Renal cortex interstitium (tissue), 15 donors: Measurements from ENCODE around the gene MRPS31. TPM values are rescaled to one million over a fixed set of nuclear protein-coding genes. Genes with fewer than 3 reads are reported as not detected.

ENCODE experiments used
- DNase-seq, 11 donors: peaks; one replicate each; pipeline ENCODE4 v3.0.0-alpha.2; 2013; ENCODE audit warnings: low read depth in 9 of 11, low spot score in 4 of 11; ENCODE audit errors: extremely low read depth in 1 of 11
- long read RNA-seq, 16 experiments: transcript quantifications; one replicate each; lab custom pipeline, GENCODE V29; 2026
- polyA plus RNA-seq, 3 donors: library from polyadenylated mRNA; unstranded; fragments of 120-200 nt; gene quantifications; one replicate each; pipeline ENCODE4 v1.2.1, GENCODE V29; 2013; ENCODE audit not compliant: insufficient read length in 3 of 3

MRPS31 gene
- 10 to 100 TPM; 43.2 to 56.0 (median 51.3) TPM for polyA plus RNA-seq
- long read RNA-seq, donor 1, transcript MRPS31-201 (7 exons, 1,462 nt) = major isoform, 18 of 30 reads
- long read RNA-seq, donor 1, partial matches to known transcripts = 12 of 30 reads
- long read RNA-seq, donor 1, other reads (novel, unspliced or antisense) = 0 of 30 reads
- long read RNA-seq, donor 2, transcript MRPS31-201 (7 exons, 1,462 nt) = major isoform, 11 of 12 reads
- long read RNA-seq, donor 2, partial matches to known transcripts = 0 of 12 reads
- long read RNA-seq, donor 2, other reads (novel, unspliced or antisense) = 0 of 12 reads
- long read RNA-seq, donor 3, transcript MRPS31-201 (7 exons, 1,462 nt) = major isoform, 13 of 22 reads
- long read RNA-seq, donor 3, partial matches to known transcripts = 7 of 22 reads
- long read RNA-seq, donor 3, other reads (novel, unspliced or antisense) = 0 of 22 reads
- long read RNA-seq, donor 4, transcript MRPS31-201 (7 exons, 1,462 nt) = major isoform, 9 of 21 reads
- long read RNA-seq, donor 4, partial matches to known transcripts = 11 of 21 reads
- long read RNA-seq, donor 4, other reads (novel, unspliced or antisense) = 0 of 21 reads
- long read RNA-seq, donor 5 = 0 reads
- long read RNA-seq, donor 6, transcript MRPS31-201 (7 exons, 1,462 nt) = major isoform, 18 of 31 reads
- long read RNA-seq, donor 6, partial matches to known transcripts = 9 of 31 reads
- long read RNA-seq, donor 6, other reads (novel, unspliced or antisense) = 0 of 31 reads
- long read RNA-seq, donor 7, transcript MRPS31-201 (7 exons, 1,462 nt) = major isoform, 18 of 19 reads
- long read RNA-seq, donor 7, partial matches to known transcripts = 0 of 19 reads
- long read RNA-seq, donor 7, other reads (novel, unspliced or antisense) = 0 of 19 reads
- long read RNA-seq, donor 8 = 0 reads
- long read RNA-seq, donor 9, transcript MRPS31-201 (7 exons, 1,462 nt) = major isoform, 12 of 19 reads
- long read RNA-seq, donor 9, partial matches to known transcripts = 6 of 19 reads
- long read RNA-seq, donor 9, other reads (novel, unspliced or antisense) = 0 of 19 reads
- long read RNA-seq, donor 10, transcript MRPS31-201 (7 exons, 1,462 nt) = major isoform, 19 of 28 reads
- long read RNA-seq, donor 10, partial matches to known transcripts = 5 of 28 reads
- long read RNA-seq, donor 10, other reads (novel, unspliced or antisense) = 0 of 28 reads
- long read RNA-seq, donor 11, transcript MRPS31-201 (7 exons, 1,462 nt) = major isoform, 5 of 6 reads
- long read RNA-seq, donor 11, partial matches to known transcripts = 0 of 6 reads
- long read RNA-seq, donor 11, other reads (novel, unspliced or antisense) = 0 of 6 reads
- long read RNA-seq, donor 12, transcript MRPS31-201 (7 exons, 1,462 nt) = major isoform, 9 of 9 reads
- long read RNA-seq, donor 12, partial matches to known transcripts = 0 of 9 reads
- long read RNA-seq, donor 12, other reads (novel, unspliced or antisense) = 0 of 9 reads
- long read RNA-seq, donor 13 = 0 reads
- long read RNA-seq, donor 14, transcript MRPS31-201 (7 exons, 1,462 nt) = major isoform, 25 of 26 reads
- long read RNA-seq, donor 14, partial matches to known transcripts = 0 of 26 reads
- long read RNA-seq, donor 14, other reads (novel, unspliced or antisense) = 0 of 26 reads
- long read RNA-seq, donor 15, transcript MRPS31-201 (7 exons, 1,462 nt) = major isoform, 8 of 8 reads
- long read RNA-seq, donor 15, partial matches to known transcripts = 0 of 8 reads
- long read RNA-seq, donor 15, other reads (novel, unspliced or antisense) = 0 of 8 reads
- long read RNA-seq, donor 16, transcript MRPS31-204 (2 exons, 782 nt) = minor isoform, 6 of 57 reads
- long read RNA-seq, donor 16, transcript MRPS31-201 (7 exons, 1,462 nt) = major isoform, 26 of 57 reads
- long read RNA-seq, donor 16, partial matches to known transcripts = 25 of 57 reads
- long read RNA-seq, donor 16, other reads (novel, unspliced or antisense) = 0 of 57 reads

DNA sequence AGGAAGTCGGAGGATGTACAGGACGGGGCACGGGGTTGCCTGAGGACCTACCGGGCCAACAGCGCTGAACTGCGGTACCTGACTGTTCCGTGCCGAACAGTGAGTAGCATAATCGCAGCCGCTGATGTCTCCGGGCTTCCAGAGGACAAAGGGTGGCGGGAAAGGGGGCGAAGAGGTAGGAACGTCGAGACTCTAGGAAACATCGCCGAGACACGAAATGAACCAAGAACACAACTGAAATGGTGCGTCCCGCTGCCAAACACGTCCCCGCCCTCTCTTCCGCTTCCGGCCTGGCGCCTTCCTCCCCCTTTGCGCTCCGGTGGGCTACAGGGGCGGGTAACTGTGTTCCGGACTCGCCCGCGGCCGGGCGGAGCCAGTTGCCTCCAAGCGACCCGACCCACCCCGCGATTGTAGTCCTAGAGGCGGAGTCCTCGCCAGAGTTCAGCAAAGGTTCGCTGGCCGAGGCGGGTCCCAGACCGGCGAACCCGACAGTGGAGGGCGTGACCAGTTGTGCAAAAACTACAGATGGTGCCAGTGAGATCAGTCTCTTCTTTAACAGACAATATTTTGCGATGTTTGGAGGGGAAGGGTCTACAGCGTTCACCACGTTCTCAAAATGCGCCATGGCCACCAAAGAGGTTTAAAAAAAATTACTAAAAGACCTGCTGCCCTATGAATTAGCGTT is at the start of gene MRPS31:
MRPS31 (minus strand) TSS at position 257 of the 685 bp plus-strand sequence; CDS start at position 203, 54 bp downstream.
- DNase-seq = peak; percentile 80 to 92 (median 90)

DNA sequence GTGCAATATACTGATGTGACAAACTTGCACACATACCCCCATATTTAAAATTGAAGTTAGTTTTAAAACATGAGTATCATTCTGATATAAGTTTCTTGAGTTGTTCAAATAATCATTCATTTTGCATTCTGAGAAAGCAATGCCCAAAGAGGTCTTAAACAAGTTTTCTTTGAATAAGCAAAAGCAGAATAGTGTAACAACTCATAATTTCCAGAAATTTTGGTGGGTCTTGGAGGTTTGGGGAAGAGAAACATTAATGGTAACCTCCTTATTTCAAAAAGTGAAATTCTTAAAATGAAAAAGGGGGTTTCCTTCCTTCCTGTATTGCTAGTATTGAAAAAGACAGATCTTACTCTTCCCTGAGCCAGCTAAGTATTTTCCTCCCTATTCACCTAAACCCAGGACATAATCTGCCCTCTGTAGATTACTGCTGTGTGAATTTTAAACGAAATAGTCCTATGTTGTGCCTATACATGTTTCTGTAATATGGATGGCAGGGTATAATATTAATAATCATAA is 48.9 kb upstream of the MRPS31 start:
- no peak for DNase-seq

DNA sequence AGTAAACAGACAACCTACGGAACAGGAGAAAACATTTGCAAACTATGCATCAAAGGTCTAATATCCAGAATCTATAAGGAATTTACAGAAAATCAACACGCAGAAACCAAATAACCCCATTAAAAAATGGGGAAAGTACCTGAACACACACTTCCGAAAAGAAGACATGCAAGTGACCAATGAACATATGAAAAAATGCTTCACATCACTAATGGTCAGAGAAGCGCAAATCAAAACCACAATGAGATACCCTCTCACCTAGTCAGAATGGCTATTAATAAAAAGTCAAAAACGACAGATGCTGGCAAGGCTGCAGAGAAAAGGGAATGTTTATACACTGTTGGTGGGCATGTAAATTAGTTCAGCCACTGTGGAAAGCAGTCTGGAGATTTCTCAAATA is 47.9 kb upstream of the MRPS31 start:
- no peak for DNase-seq

DNA sequence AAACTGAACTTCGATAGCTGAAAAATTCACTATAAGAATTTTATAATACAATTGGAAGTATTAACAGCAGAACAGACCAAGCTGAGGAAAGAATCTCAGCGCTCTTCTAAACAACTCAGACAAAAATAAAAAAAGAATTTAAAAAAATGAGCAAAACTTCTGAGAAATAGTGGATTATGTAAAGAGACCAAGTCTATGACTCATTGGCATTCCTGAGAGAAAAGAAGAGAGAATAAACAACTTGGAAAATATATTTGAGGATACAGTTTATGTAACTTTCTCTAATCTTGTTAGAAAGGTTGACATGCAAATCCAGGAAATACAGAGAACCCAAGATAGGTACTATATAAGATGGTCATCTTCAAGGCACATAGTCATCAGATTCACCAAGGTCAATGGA is 43.8 kb upstream of the MRPS31 start:
- DNase-seq = no peak

DNA sequence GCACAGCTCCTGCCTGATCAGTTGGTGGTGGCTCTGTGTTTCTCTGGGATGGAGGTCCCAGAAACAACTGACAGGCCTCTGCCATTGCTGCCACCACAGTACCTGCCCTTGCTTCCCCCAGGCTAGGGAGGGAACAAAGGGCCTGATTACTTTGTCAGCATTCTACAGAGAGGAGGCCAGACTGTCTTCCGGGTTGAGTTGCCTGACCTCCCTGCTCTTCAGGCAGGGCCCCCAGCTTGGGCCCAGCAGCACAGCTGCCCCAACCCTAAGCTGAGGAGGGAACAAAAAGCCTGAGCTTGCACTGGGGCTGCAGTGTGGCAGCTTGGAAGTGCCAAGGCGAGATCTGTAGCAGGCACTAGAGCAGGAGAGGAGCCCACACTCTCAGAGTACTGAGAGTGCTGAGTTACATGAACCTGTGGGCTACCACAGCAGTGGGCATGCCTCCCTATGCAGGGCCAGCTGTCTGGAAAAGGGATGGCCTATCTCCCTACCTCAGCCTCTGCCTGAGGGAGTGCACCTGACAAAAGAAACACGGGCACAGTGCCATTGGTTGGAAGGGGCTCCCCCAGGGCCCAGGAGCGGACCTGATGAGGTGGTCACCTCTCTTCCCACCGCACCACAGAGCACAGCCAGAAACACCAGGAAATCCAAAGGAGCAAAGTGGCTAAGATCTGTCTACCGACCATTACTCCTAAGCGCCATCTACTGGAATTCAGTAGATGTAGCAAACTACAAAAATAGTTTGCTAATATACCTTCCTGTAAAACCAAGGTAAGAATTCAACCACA is 42.9 kb upstream of the MRPS31 start:
- no peak for DNase-seq

DNA sequence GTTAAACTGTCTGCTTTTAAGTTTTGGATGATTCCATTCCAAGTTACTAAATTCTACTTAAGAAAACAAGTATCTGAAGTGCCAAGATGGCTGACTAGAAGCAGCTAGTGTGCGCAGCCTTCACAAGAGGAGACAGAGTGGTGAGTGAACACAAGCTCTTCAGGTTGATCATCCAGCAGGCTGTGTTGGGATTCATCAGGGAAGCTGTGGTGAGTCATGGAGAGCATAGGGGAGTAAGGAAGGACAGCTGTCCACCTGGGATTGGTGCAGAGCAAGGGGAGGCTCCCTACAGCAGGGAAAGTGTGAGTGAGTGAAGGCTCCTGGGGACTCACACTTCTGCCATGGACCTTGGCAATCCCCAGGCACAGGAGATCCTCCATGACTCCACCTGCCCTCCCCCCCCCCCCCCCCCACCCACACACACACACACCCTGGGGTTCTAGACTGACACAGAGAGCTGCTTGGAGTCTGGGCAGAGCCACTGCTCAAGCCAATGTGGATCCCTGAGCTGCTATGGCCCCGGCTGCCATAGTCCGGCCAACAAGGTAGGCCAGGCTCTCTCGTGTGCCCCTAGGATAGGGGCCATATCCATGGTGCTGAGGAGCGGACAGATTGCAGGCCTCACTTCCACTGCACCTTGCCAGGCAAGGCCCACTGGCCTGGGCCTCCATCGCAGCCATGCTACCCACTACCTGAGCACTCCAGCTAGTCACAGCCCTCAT is 41.9 kb upstream of the MRPS31 start:
- DNase-seq = no peak

DNA sequence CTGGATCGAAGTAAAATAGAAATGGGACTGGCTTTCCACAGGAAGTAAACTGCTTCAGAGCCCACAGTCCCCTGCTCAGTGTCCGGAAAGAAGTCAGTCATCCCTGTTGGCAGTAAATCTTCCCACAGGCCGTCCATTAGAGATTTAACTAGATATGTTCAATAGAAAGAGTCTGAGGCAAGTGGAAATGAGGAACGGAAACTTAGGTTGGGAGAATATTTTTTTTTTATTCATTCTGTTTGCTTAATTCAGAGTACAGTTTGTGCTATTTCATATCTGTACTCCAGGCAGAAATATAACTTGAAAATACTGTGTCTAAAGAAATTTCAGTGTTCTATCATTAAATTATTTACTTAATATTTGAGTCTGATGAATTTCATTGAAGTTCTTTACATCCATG is 41.1 kb upstream of the MRPS31 start:
- DNase-seq = no peak

DNA sequence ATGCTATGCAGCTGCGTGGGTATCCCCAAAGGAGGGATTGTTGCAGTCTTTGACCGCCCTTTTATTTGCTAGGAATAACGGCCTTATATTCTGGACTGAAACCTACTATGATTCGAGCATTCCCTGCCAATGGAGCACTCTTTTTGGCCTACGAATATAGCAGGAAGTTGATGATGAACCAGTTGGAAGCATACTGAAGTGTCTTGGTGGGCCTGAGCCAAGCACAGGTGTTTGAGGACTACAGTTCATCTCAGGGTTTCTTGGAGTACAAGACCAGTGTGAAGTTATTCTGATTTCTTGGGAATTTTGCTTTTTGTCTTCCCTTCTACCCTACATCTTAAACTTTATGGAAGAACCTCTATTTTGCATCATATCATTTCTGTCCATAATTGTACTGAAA is 38.5 kb upstream of the MRPS31 start:
- no peak for DNase-seq

DNA sequence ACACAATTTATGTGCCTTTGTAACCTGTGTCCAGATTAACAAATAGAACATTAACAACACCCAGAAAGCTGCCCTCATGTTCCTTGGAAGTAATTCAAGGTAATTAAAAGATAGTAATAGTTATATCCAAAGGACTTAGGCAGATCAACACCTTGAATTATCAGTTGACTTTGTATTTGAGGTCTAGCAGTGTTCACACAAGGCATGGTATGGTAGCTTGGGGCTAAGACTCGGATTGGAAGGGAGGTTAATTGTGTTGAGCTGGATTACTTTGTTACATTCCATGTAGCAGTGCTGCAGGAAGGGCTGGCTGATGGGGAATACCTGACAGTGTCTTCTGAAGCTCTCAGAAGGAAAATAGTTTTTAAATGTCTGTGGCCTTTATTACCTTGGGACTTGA is 35.3 kb upstream of the MRPS31 start:
- no peak for DNase-seq

DNA sequence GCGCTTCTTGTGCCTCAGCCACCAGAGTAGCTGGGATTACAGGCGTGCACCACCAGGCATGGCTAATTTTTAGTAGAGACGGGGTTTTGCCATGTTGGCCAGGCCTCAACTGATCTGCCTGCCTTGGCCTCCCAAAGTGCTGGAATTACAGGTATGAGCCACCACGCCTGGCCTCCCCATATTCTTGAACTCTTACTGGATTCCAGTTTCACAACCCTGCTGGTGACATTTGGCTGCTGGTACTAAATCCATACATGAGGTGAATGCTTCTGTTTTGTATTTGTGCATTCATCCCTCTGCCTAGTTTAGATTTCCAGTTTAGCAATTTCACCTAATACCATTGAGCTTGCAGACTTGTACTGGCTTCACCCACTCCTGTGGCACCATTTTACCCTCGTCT is 32.3 kb upstream of the MRPS31 start:
- no peak for DNase-seq

DNA sequence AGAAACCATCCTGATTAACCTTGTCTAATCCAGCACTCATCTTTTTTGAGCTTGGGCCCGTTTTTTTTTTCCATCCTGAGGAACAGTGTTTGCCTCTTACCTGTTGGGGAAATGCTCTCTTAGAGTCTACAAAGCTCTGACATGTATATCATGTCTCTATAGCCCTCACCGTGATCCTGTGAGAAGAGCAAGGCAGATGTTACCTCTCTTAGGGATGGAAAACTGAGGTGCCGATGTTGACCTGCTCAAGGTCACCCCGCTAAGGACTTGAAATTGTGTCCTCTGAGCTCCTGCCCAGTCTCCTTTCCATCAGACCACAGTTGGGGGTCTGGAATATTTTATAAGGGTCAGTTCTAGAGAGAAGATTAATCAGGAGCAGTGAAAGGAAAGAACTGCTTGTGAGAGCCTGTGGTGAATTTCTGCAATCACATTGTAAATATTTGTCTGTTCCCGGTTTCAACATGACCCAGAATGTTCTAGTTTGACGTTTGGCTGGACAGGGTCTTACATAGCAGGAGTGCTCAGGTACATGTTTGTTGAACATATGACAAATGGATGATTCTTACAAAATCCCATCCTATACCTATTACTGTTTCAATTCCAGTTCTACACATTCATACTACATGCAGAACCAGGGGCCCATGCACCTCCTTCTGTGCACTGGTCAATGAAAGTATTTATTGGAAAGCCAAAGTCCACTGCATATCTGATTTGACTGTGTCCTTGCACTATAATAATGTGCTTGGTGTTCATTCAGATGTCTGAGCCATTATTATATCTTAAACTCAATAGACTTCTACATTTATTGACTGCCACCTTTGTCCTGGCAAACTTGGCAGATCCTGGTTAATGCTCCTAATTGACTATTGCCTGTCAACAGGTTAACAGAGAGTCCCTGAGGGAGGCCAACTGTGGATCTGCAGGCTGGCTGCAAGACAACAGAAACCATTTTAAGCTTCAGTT is 30.5 kb upstream of the MRPS31 start:
- DNase-seq = no peak

DNA sequence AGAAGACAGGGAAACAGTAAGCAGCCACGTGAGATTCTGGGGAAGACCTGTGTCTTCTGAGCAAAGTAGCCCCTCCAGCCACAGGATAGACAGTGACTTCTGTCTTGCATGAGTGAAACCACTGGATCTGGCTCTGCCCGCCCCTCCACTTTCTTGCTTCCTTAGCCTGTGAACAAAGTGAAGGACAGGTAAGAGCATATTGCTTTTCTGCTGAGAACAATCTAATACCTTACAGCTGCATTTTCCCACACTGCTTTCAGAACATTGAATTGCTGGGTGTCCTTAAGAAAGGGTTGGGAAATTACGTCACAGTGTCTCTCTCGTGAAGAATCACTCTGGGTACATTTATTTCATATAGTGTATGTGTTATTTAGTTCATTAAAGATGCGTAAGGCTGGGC is 29.6 kb upstream of the MRPS31 start:
- DNase-seq = no peak

DNA sequence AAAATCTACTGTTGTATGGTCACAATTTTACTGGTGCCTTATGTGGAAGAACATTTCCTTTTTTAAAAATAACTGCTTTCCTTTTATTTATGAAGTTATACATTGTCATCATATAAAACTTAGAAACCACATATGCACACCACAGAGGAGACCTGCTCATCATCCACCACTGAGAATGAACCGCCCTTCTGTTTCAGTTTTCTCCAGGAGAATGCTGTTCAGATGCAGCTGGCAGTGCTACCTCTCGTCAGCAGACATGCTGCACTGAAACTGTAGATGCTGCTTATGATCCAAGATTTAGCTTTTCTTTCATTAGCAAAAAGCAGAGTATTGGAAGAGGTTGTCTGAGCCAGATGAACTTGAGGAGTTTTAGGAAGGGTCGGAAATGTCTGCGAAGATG is 28.5 kb upstream of the MRPS31 start:
- no peak for DNase-seq

DNA sequence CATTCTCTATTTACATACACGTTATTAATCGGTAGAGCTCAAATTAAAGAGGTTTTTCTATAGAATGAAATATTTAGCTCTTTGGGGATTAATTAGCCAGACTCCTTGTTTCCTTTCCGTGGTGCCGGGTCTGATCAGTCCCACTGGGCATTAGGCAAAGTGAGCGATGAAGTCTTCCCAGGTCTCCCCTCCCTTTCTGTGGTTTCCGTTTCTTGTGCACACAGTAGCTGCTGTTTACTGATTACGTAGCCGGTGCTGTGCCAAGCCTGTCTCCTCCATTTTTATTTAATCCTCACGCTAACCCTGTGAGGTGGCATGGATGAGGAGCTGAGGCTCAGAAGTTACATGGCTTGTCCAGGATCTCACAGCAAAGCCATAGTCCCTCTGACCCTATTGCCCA is 27.4 kb upstream of the MRPS31 start:
- no peak for DNase-seq

DNA sequence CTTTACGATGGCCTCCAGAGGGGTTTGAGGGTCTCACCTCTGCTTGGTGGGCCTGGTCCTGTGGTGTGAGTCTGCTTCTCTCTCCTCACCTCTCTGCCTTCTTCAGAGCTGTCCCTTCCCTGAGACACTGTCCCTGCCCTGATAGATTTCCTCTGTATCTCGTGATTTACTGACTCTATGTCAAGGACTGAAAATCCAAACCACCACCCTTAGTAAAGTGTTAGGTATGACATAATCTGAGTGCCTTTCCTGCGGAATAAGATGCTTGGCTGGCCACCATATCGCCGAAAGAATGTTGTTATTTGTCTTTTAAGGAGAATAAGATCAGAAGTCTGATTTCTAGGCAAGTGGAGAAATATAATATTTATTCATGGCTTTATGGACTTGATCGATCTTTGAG is 25.7 kb upstream of the MRPS31 start:
- DNase-seq = no peak
